Smooth muscle cell of the brain vasculature (primary cell): ENCODE data around the gene TMEM117.

Experiments
- DNase-seq: peaks from one replicate; pipeline ENCODE4 v3.0.0-alpha.2; 2012; ENCODE audit warnings: low read depth, low spot score

TMEM117 gene

GRCh38 chr12:43957732-43958372 is 122.0 kb downstream of the TMEM117 start:
- no peak for DNase-seq

GRCh38 chr12:43964033-43964432 is 128.2 kb downstream of the TMEM117 start:
- DNase-seq, result no peak

- DNase-seq, result no peak
These were observed 129.1 kb downstream of the TMEM117 start for GRCh38 chr12:43964961-43965360.

- DNase-seq, result no peak
These were observed 130.0 kb downstream of the TMEM117 start for GRCh38 chr12:43965899-43966298.

- no peak for DNase-seq
These were observed 132.9 kb downstream of the TMEM117 start for GRCh38 chr12:43968736-43969135.

GRCh38 chr12:43969882-43970281 is 134.0 kb downstream of the TMEM117 start:
- no peak for DNase-seq

- DNase-seq, result no peak
These were observed 137.5 kb downstream of the TMEM117 start for GRCh38 chr12:43973385-43973784.

- no peak for DNase-seq
These were observed 138.1 kb downstream of the TMEM117 start for GRCh38 chr12:43973993-43974392.

- DNase-seq, result no peak
These were observed 140.1 kb downstream of the TMEM117 start for GRCh38 chr12:43976027-43976426.

GRCh38 chr12:43978556-43978955 is 142.7 kb downstream of the TMEM117 start:
- DNase-seq, result no peak

- DNase-seq, result no peak
These were observed 143.6 kb downstream of the TMEM117 start for GRCh38 chr12:43979450-43979849.

- no peak for DNase-seq
These were observed 144.8 kb downstream of the TMEM117 start for GRCh38 chr12:43980627-43981191.

- no peak for DNase-seq
These were observed 145.8 kb downstream of the TMEM117 start for GRCh38 chr12:43981726-43982125.

GRCh38 chr12:43982544-43982943 is 146.7 kb downstream of the TMEM117 start:
- DNase-seq, result no peak

GRCh38 chr12:43988838-43989560 is 153.1 kb downstream of the TMEM117 start:
- no peak for DNase-seq

- no peak for DNase-seq
These were observed 157.0 kb downstream of the TMEM117 start for GRCh38 chr12:43992856-43993255.

GRCh38 chr12:44000309-44000952 is 164.6 kb downstream of the TMEM117 start:
- DNase-seq, result no peak

- no peak for DNase-seq
These were observed 166.7 kb downstream of the TMEM117 start for GRCh38 chr12:44002607-44003006.

GRCh38 chr12:44003721-44004120 is 167.8 kb downstream of the TMEM117 start:
- no peak for DNase-seq

- peak; percentile 13 for DNase-seq
These were observed 179.6 kb downstream of the TMEM117 start for GRCh38 chr12:44015333-44015941.

- no peak for DNase-seq
These were observed 181.3 kb downstream of the TMEM117 start for GRCh38 chr12:44017216-44017615.

GRCh38 chr12:44019118-44019517 is 183.2 kb downstream of the TMEM117 start:
- DNase-seq, result no peak
